Stimulated activated CD4-positive, alpha-beta T cell treated with anti-CD3 and anti-CD28 coated beads, Interleukin-1b, Interleukin-23, amount 100 ng/mL, for 24 hours (primary cell): ENCODE measurements around the gene RAPGEF4.

Experiments used
- DNase-seq, 4 experiments: peaks; one replicate each; pipeline ENCODE4 v3.0.0-alpha.2; 2020; ENCODE audit warnings: low read depth in 4 of 4, low spot score in 1 of 4

Gene RAPGEF4

GRCh38 chr2:172896661-172897081, 161.0 kb downstream of the RAPGEF4 start:
- DNase-seq: no peak

GRCh38 chr2:172900871-172901270, 165.2 kb downstream of the RAPGEF4 start:
- no peak for DNase-seq

DNA sequence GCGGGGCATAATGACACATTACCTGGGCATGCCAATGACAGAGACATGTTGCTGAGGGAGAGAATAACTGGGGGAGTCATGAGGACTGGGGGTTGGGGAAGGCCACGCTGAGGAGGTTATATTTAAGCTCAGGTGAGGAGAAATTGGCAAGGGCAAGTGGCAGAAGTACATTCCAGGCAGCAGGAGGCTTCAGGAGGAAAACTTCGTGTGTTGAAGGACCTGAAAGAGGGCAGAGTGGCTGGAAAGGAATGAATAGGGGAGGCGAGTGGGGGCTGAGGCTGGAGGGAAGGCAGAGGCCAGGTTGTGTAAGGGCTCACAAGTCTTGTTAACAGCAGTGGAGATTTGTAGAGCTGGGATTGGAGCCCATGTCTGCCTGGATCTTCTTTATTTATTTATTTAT, 166.3 kb downstream of the RAPGEF4 start:
- no peak for DNase-seq

DNA sequence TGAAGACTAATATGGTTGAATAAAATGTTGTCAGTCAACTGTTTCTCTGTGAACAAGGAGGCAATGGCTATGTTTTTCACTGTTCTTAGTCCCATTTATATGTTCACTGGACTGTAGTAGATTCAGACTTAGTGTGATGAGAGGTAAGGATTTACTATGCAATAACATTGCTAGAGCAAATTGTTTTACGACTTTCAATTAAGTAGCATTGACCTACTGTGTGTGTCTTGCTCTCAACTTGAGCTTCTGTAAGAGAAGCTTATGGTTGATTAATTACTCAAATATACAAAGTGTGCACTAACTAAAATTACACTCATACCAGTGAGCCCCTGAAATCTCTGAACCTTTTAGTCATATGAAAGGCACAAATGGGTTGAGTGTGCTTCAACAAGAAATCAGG, 168.6 kb downstream of the RAPGEF4 start:
- no peak for DNase-seq

DNA sequence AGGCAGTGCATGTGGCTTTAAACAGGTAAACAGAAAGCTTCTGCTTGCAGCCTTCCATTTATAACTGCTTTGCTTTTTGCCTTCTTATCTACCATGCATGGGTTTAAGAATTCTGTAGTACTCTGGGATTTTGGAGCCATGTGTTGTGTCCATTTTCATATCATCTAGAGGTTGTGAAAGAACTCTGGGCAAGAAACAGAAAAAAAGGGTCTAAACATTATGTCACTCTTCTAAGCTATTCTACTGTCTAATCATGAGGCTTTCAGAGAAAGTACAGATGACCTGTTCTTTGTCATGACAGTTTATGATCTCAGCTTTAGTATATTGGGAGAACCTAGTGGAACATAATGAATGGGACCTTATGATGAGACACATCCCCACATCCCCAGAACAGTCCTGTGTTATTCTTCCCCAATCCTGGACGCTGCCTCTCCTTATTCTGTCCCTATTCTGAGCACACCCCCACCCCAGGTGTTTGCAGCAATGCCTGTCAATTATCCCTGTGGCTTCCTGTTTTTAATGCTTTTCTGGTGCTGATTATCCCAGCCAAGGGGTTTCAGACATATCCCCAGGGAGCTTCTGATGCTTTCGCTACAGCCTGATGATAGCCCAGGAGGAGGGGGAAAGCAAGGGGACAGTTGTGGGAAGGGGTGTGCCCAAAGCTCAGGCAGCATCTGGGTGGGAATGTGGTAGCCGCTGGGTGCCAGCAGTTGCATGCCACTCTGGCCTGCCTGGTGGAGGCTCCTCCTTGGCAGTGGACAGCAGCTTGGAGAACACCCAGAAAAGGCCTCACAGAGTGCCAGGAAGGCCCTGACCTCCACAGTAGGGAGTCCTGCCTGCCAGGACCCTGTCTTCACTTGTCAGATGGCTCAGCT, 170.5 kb downstream of the RAPGEF4 start:
- DNase-seq: no peak

- DNase-seq: no peak
These were observed 172.6 kb downstream of the RAPGEF4 start for GRCh38 chr2:172908275-172908674.

DNA sequence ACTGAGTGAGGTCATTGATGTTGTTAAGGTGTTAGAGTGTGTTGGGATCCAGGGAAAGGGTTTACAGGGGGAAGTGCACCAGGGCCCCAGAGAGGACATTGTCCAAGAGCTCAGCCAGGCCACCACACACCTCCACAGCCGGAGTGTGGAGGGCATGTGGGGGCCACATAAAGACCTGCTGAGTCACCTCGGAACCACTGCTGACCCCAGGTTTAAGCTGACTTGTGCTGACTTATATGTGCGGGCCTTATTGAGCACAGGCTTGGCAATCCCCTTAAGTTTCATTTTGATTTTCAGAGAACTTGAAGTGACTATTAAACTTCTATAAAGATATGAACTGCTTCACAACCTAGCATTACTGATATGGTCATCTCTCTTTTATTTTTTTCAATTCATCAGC, 173.8 kb downstream of the RAPGEF4 start:
- no peak for DNase-seq

GRCh38 chr2:172912266-172912665, 176.6 kb downstream of the RAPGEF4 start:
- no peak for DNase-seq

- no peak for DNase-seq
These were observed 178.8 kb downstream of the RAPGEF4 start for GRCh38 chr2:172914341-172915008.

- DNase-seq: no peak
These were observed 182.1 kb downstream of the RAPGEF4 start for GRCh38 chr2:172917716-172918115.

GRCh38 chr2:172919732-172920131, 184.1 kb downstream of the RAPGEF4 start:
- no peak for DNase-seq

GRCh38 chr2:172921532-172922236, 186.0 kb downstream of the RAPGEF4 start:
- no peak for DNase-seq

- DNase-seq: no peak
These were observed 186.7 kb downstream of the RAPGEF4 start for GRCh38 chr2:172922306-172922705.

GRCh38 chr2:172922815-172923214, 187.2 kb downstream of the RAPGEF4 start:
- DNase-seq: no peak

GRCh38 chr2:172924097-172924660, 188.5 kb downstream of the RAPGEF4 start:
- DNase-seq: no peak

DNA sequence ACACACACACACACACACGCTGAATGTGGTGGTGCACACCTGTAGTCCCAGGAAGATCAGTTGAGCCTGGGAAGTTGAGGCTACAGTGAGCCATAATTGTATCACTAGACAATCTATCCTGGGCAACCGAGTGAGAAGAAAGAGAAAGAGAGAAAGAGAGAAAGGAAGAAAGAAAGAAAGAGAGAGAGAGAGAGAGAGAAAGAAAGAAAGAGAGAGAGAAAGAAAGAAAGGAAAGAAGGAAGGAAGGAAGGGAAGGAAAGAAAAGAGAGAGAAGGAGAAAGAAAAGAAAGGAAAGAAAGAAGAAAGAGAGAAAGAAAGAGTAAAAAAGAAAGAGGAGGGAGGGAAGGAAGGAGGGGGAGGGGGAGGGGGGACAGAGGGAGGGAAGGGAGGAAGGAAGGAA, 190.0 kb downstream of the RAPGEF4 start:
- DNase-seq: no peak

DNA sequence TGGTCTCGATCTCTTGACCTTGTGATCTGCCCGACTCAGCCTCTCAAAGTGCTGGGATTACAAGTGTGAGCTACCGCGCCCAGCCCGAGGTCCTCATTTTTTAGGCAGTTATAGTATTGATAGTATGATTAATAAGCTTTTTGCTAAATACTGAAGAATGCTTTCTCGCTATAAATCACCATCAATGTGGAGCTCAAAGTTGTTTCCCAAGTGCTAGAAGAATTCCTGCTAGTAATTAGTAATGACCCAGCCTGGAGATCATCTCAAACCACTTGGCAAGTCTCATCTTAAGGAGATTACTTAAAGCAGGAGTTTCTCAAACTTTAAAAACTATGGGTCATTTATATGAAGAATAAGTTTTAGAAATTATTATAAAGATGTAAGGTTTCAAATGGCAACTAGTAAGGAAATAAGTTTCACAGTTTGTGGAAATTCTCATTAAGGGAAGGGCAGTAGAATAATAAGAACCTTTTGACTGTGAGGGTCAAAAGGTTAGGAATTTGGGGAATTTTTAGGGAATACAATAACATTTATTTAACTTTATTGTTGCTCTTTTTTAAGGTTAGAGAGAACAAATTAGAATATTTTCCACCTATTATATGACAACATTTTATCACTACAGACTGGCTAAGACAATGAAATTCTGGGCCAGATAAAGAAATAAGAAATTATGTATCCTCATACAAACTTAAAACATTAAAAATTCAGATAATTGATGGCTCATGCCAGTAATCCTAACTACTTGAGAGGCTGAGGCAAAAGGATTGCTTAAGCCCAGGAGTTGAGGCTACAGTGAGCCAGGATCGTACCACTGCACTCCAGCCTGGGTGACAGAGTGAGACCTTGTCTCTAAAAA, 191.4 kb downstream of the RAPGEF4 start:
- no peak for DNase-seq

- no peak for DNase-seq
These were observed 192.2 kb downstream of the RAPGEF4 start for GRCh38 chr2:172927641-172928357.

DNA sequence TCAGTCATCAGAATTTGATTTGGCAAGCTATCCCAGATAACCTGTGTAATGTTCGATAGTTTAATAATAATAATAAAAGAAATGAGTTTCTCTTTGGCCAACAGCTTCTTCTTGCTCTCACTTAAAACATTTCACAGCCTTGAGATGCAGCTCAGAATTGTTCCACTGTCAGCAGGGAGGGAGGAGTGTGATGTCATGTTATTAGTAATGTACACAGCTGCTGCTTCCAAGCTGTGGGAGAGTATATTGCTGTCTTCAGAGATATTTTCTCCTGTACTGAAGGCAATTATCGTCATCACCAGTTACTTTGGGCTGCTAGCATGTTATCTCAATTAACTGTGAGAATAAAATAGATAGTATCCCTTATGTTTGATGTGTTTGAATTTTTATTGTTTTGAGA, 193.1 kb downstream of the RAPGEF4 start:
- DNase-seq: no peak

DNA sequence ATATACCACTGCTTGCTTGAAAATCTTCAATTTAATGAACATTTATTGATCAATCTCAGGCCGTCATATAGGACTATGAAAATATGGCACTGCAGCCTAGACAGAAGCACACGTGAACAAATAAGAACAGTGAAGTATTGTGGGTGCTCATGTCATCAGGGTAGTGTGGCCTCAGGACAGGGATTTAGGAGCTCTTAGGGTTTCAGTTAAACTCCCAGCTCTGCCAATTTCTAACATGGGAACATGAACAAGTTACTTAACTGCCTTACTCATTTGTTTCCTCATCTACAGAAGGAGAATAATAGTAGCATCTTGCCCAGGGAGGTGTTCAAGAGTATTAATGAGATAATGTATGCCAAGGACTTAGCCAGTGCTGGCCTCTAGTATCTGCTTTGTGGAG, 194.0 kb downstream of the RAPGEF4 start:
- no peak for DNase-seq
